ENCODE results near the gene CLIC5. TPM values are rescaled to one million over a fixed set of nuclear protein-coding genes. Genes with fewer than 3 reads are reported as not detected.

CLIC5 gene
- total and polyA plus RNA-seq, 2 donors (not counting 1 experiment from before 2014, with no cell fraction given), result 0.96 to 0.97 TPM

- CTCF ChIA-PET, result interaction anchor here (1.1 kb wide), 1 partner anchor 12 kb away, joined by 3 read pairs; no protein-coding TSS in a partner anchor
- H3K27me3 Mint-ChIP-seq, result peaks cover 16% of the 10 kb centered on the region
- Histone ChIP-seq H4K20me1 (ENCODE audit: control insufficient read depth, insufficient read depth, low read length, poor library complexity, severe bottlenecking) (no peaks in the 10 kb centered on the region), H3K36me3 (replicated peaks in 1 of 2; ENCODE audit: control extremely low read depth in 1 of 2, control insufficient read depth in 1 of 2, extremely low read depth in 1 of 2, insufficient read depth in 2 of 2, low read length in 1 of 2) (no peaks in the 10 kb centered on the region), H3K4me2 (replicated peaks; ENCODE audit: low read depth, low read length, poor library complexity, severe bottlenecking) (no peak overlapping the region), H3K9ac (ENCODE audit: low read length) (no peak overlapping the region), H3K4me3 (ENCODE audit: control extremely low read depth in 1 of 5, extremely low read depth in 1 of 5, insufficient read depth in 1 of 5, low read depth in 2 of 5, low read length in 4 of 5) (no peak overlapping the region), H3K27me3 (replicated peaks in 1 of 4; ENCODE audit: control extremely low read depth in 1 of 4, control insufficient read depth in 3 of 4, insufficient read depth in 4 of 4, low read length in 3 of 4) (no peaks in the 10 kb centered on the region), H3K4me1 (ENCODE audit: control insufficient read depth in 2 of 2, insufficient read depth in 2 of 2, low read length in 2 of 2) (no peaks in the 10 kb centered on the region), H3K9me3 (ENCODE audit: control extremely low read depth in 1 of 3, control insufficient read depth in 2 of 3, insufficient read depth in 1 of 3, low read length in 2 of 3) (peaks cover 0 to 3% (median 0%) of the 10 kb centered on the region in 3 donors), H3K27ac (ENCODE audit: low read length in 2 of 2) (no peak overlapping the region), H3K79me2 (ENCODE audit: control insufficient read depth, insufficient read depth, low read length) (no peaks in the 10 kb centered on the region), H2AFZ (ENCODE audit: insufficient read depth, low read depth, low read length, poor library complexity, severe bottlenecking) (no peak overlapping the region)
- POLR2A ChIA-PET, result no interaction called here
- H3K4me3 Mint-ChIP-seq, result no peak overlapping the region
- DNase-seq (no peak), ATAC-seq (ENCODE audit: low read depth) (no peak)
- no peaks in the 10 kb centered on the region for H3K4me1 Mint-ChIP-seq
- WGBS (ENCODE audit: insufficient coverage), result 75% methylated on average over 2 of the region's 6 CpGs
- no peak overlapping the region for H3K27ac Mint-ChIP-seq
- TF ChIP-seq CTCF (IDR thresholded peaks at IDR 0.05) (no peak), EZH2 (IDR thresholded peaks at IDR 0.05; ENCODE audit: borderline replicate concordance, insufficient read depth, low read depth, low read length, poor library complexity, severe bottlenecking) (no peak)
- no peaks in the 10 kb centered on the region for H3K9me3 Mint-ChIP-seq (ENCODE audit: insufficient read depth)
- intact Hi-C loops (cut with micrococcal nuclease), result no loop called here
Observed at GRCh38 chr6:46032110-46032998, 16.7 kb upstream of the CLIC5 start.

- ChIA-PET POLR2A (no interaction called here), CTCF (no interaction called here)
- H3K4me1 Mint-ChIP-seq, result no peaks in the 10 kb centered on the region
- intact Hi-C loops (cut with micrococcal nuclease), result no loop called here
- no peak overlapping the region for H3K4me3 Mint-ChIP-seq
- H3K9me3 Mint-ChIP-seq (ENCODE audit: insufficient read depth), result no peaks in the 10 kb centered on the region
- H3K27me3 Mint-ChIP-seq, result peaks cover 16% of the 10 kb centered on the region
- H3K79me2 ChIP-seq (ENCODE audit: control insufficient read depth, insufficient read depth, low read length), result no peaks in the 10 kb centered on the region
- 100% methylated on average over 1 of the region's 1 CpG for WGBS (ENCODE audit: insufficient coverage)
- DNase-seq (no peak), ATAC-seq (ENCODE audit: low read depth) (no peak)
- no peaks in the 10 kb centered on the region for H4K20me1 ChIP-seq (ENCODE audit: control insufficient read depth, insufficient read depth, low read length, poor library complexity, severe bottlenecking)
- no peaks in the 10 kb centered on the region for H3K27me3 ChIP-seq (replicated peaks in 1 of 4; ENCODE audit: control extremely low read depth in 1 of 4, control insufficient read depth in 3 of 4, insufficient read depth in 4 of 4, low read length in 3 of 4)
- peaks cover 0 to 3% (median 0%) of the 10 kb centered on the region in 3 donors for H3K9me3 ChIP-seq (ENCODE audit: control extremely low read depth in 1 of 3, control insufficient read depth in 2 of 3, insufficient read depth in 1 of 3, low read length in 2 of 3)
- H3K27ac Mint-ChIP-seq, result no peak overlapping the region
- no peak overlapping the region for H2AFZ ChIP-seq (ENCODE audit: insufficient read depth, low read depth, low read length, poor library complexity, severe bottlenecking)
- H3K4me2 ChIP-seq (replicated peaks; ENCODE audit: low read depth, low read length, poor library complexity, severe bottlenecking), result no peak overlapping the region
- H3K36me3 ChIP-seq (replicated peaks in 1 of 2; ENCODE audit: control extremely low read depth in 1 of 2, control insufficient read depth in 1 of 2, extremely low read depth in 1 of 2, insufficient read depth in 2 of 2, low read length in 1 of 2), result no peaks in the 10 kb centered on the region
- H3K27ac ChIP-seq (ENCODE audit: low read length in 2 of 2), result no peak overlapping the region
- no peak overlapping the region for H3K9ac ChIP-seq (ENCODE audit: low read length)
- H3K4me3 ChIP-seq (ENCODE audit: control extremely low read depth in 1 of 5, extremely low read depth in 1 of 5, insufficient read depth in 1 of 5, low read depth in 2 of 5, low read length in 4 of 5), result no peak overlapping the region
- no peak for TF ChIP-seq CTCF (IDR thresholded peaks at IDR 0.05)
- TF ChIP-seq EZH2 (IDR thresholded peaks at IDR 0.05; ENCODE audit: borderline replicate concordance, insufficient read depth, low read depth, low read length, poor library complexity, severe bottlenecking), result no peak
- no peaks in the 10 kb centered on the region for H3K4me1 ChIP-seq (ENCODE audit: control insufficient read depth in 2 of 2, insufficient read depth in 2 of 2, low read length in 2 of 2)
Observed at GRCh38 chr6:46029602-46030001, 13.9 kb upstream of the CLIC5 start.

Data from B cell (primary cell).